Activated CD4-positive, CD25-positive, alpha-beta regulatory T cell treated with anti-CD3 and anti-CD28 coated beads, Interleukin-2, amount 50 U/mL, for 72 hours (primary cell): ENCODE measurements around the gene NCKAP5L.
"Not testable (repeated sequence)": the region's sequence is repeated elsewhere in the genome, so short reads cannot be mapped to it uniquely, and the experiment has no call there.

ENCODE experiments used
- DNase-seq: peaks from one replicate; pipeline ENCODE4 v3.0.0; 2021

NCKAP5L gene

DNA sequence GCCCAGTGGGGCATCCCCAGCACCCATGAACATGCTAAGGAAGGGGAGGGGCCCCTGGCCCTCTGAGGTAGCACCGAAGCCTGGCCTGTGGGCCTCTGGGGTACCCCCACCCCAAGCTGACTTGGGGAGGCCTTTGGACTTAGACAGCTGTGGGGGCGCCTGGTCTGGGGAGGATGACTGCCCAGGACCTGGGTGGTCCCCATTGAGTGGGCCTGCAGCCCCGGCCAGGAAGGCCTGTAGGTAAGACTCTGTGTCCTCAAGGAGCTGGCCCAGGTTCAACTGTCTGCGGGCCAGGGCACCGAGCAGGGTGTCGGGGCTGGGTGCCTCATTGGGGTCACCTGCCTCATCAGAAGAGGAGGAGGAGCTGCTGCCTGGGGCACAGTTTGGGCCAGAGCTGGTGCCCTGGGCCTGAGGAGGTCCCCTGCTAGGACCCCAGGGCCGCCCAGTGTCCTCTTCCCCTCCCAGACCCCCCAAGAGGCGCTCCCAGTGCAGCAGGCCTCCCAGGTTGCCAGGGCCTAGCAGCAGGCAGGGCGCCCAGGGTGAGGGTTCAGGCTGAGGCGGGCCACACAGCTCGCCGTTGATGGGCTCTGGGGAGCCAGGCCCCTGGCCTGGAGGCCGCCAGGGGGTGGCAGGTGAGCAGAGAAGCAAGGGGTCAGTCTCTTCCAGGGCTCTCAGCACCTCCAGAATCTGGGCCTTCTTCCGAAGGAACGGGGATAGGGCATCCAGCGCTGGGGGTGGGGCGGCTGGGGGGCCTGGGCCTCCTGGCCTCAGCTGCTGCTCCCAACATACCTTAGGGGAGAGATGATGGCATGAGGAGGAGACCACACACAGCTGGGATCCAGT lies 31.4 kb downstream of the NCKAP5L start:
- DNase-seq = no peak

DNA sequence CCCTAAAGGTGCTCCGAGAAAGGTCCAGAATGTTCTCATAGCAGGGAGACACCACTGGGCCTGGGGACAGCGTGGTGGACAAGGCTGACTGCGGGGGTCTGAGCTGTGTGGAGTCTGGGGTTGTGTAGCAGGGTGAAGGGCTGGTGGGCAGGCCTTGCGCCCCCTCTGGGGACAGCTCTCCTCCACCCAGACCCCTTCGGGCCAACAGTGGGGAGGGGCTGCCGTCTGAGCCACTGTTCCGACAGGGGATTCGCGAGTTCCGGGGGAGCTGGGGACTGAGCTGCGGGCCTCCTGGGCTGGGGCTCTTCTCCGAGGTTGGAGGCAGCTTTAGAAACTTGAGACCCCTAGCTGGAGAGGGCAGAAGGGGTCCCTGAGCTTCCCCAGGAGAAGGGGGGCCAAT lies 32.1 kb downstream of the NCKAP5L start:
- DNase-seq = no peak

DNA sequence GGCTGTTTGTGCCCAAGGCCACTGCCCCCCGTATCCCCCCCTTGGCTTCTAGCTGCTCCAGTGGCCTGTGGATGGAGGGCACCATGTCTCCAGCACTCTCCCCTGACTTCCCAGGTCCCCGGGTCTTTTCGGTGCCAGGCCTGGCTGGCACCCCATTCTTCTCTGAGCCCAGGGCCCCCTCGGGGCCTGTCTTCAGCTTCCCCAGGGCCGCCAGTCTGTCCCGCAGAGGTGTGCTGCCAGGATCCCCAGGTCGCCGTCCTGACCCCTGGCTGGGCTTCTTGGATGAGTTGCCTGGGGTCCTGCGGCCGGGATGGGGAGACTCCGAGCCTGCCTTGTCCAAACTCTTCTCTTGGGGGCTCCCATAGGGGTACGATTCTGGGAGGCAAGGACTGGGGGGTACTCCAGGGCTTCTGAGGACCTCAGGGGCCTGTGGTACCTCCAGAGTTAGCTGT lies 32.5 kb downstream of the NCKAP5L start:
- no peak for DNase-seq

DNA sequence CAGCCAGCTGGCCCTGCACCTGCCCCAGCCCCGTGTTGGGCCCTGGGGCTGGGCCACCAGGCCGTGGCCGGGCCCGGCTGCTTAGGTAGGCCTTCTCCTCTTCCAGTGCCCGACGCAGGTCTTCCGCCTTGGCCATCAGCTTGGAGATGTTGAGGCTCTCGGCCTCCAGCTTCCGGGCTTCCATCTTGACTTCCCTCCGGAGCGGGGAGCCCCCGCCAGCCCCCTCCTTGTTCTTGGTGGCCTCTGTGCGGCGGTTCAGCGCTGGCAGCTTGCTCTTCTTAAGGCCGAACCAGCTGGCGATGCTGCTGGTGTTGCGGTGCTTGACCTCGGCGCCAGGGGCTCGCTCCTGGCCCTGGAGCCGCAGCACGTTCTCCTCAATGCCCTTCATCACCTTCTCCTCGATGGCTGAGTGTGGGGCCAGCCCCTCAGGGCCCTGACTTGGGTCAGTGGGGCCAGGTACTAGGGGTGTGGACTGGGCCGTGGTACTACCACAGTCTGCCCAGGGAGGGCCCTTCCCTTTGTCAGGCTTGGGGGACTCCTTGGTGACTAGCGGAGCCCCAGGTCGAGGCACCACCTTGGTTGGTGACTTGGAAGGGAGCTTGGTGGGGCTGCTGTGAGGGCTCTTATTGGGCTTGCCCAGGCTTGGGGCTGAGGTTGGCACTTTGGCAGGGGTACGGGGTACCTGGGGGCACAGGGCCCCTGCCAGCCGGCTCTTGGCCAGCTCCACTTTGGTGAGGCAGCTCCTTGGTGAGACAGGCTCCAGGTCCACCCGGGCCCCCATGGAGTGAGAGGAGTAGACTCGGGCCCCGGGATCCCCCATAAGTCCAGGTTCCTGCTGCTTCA lies 33.2 kb downstream of the NCKAP5L start:
- DNase-seq = no peak

DNA sequence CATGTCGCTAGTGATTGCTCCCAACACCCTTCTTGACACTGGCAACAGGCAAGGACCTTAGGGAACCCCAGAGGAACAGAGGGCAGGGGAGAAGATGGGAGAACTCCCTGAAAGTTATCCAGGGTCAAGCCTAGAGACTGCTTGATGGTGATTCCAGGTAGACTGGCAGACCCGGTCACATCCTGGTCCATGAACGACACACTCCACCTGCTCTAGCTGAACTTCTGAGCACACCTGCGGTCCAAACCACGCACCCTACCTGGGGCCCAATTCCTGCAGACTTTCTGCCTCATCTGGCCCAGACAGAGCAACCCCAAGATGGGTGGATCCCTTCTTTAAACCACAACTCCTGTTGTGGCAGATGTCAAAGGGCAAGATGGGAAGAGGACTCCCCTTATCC lies 34.2 kb downstream of the NCKAP5L start:
- no peak for DNase-seq

DNA sequence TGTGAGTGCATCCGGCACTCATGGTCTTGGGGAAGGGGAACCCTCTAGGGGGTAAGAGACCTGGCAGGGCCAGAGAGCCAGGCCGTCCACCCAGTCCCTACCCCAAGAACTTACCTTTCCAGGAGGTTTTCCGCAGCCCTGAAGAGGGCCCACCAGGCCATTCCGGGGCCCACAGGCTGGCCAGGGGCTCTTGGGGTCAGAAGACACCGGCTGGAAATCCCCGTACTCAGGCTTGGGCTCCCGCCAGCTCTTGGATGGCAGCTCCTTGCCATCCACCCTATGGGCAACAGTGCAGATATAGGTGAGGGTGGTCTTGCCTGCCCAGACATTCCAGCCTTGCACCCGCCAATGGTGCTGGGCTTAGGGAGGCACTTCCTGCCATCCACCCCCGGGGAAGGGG lies 34.6 kb downstream of the NCKAP5L start:
- no peak for DNase-seq

DNA sequence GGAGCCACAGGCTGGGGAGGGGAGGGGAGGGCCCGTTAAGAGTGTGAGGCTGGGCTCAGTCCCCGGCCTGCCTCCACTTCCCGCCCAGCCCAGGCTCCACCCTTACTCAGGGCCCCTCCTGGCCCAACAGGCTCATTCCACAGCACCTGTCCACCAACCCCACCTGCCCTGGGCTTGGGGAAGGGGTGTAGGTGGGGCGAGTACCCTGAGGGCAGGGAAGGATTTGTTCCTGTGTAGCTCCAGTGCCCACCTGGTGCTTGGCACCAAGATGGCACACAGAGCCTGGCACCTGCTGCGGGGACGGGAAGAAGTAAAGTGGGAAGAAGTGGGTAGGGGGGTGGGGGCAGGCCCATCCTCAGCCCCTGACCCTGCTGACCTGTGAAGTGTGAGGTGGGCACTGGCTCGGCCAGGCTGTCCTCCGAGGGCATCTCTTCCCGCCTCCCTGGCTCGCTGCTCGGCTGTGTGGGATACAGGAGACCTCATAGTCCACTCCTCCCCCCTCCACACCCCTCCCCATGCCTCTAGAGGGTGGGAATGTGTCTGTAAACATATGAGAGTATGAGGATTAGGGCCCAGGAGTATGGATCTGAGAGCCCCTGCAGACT lies 35.1 kb downstream of the NCKAP5L start:
- DNase-seq = no peak

DNA sequence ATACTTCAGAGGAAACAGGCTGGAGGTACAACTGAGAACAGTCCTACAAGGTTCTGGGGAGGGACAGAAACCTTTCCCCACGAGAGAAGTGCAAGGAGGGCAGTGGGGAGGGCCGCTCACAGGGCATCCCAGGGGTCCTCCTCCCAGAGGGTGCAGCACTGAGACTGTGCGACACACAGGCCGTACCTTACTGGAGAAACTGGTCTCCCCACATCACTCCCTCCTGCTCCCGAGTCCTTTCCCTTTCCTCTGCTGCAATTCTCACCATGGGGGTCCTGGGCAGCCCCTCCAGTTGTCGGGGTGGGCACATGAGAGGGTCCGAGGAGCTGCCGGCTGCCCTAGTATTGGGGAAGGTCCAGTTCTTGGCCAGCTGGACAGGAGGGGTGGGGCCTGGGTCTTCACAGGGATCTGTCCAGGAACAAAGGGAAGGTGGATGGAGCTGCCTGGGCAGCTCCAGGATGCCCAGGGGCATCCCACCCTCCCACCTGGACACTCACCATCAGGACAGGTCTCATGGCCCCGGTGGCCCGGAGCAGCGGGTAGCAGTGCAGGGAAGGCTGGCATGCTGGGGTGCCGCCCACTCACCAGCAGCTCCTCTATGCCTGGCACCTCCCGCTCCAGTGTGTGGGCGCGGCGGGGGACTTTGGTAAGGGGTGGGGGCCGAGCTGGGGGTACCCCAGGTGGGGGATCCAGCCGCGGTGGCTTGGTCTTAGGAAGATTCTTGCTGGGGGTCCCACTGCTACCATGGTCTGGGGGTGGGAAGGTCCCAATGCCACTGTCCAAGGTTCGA lies 35.8 kb downstream of the NCKAP5L start:
- DNase-seq = no peak

DNA sequence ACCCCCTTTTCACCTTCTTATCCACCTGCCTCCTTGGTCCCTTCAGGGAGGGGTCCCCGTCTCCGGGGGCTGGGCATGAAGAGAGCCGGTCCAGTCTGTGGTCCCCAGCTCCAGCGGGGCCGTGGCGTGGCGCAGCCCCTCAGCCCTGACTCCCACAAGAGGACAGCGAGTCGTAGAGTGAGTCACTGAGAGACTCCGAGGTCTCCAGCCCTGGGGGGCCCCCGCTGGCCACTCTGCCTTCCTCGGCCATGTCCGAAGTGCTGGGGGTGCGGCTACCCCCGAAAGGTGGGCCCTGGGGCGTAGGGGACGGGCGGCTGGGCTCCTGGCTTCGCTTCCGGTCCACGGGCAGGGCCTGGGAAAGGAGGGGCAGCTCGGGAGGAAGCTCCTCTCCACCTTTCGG lies 36.5 kb downstream of the NCKAP5L start:
- no peak for DNase-seq

DNA sequence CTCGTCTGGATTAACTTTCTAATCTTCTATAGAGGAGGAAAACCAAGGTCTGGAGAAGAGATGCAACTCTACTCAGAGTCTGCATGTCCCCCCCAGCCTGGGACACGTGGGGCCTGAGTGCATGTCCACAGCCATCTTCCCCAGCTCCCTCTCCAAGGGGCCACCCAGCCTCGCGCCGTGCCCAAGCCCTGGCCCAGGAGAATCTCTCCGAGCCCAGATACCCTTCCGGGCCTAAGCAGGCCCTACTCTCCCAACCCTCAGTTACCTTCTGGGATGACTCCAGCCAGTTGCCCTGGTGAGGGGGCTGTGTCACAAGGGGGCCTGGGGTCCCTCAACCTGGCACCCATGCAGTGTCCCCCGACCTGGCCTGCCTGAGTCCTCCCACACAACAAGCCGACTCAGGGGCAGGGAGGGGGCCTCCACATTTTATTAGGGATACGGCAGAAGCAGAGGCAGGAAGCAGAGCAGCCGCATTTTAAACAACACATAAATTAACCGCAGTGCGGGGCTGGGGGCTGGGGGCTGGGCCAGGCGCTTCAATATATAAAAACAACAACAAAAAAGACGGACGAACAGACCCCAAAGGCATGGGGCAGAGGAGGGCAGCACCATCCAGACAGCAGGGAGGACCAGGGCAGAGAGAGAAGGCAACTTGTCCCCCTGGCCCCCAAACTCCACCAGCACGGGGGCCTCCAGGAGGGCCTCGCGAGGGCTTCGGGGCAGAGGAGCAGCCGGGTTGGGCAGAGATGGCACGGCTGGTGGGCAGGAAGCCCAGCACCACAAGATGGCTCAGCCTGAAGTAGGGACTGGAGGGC lies 37.3 kb downstream of the NCKAP5L start:
- DNase-seq = no peak

DNA sequence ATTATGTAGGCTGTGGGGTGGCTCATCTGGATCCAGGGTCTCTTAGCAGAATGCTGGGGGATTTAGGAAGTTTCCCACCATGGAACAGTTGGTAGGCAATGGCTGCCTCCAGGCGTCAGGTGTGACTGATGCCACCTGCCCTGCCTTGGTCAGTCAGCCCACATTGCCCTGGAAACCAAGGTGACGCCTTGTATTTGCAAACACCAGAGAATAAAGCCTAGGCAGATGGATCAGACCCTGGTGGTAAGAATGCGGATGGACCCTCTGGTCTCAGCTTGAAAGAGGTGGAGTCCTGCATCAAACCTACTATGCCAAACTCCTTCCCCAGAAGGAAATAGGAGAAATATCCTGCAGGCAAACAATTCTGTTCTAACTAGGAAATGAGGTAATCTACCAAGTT lies 38.2 kb downstream of the NCKAP5L start:
- no peak for DNase-seq

DNA sequence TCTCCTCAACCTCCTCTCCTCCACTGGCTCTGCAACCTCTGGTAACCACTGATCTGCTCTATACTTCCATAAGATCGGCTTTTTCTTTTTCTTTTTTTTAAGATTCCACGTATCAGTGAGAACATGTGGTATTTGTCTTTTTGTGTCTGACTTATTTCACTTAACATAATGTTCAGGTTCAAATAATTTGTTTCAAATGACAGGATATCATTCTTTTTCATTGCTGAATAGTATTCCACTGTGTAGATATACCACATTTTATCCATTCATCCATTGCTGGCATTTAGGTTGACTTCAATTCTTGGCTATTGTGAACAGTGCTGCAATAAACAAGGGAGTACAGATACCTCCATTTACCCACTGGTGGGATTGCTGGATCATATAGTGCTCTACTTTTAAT lies 40.5 kb downstream of the NCKAP5L start:
- DNase-seq = no peak

DNA sequence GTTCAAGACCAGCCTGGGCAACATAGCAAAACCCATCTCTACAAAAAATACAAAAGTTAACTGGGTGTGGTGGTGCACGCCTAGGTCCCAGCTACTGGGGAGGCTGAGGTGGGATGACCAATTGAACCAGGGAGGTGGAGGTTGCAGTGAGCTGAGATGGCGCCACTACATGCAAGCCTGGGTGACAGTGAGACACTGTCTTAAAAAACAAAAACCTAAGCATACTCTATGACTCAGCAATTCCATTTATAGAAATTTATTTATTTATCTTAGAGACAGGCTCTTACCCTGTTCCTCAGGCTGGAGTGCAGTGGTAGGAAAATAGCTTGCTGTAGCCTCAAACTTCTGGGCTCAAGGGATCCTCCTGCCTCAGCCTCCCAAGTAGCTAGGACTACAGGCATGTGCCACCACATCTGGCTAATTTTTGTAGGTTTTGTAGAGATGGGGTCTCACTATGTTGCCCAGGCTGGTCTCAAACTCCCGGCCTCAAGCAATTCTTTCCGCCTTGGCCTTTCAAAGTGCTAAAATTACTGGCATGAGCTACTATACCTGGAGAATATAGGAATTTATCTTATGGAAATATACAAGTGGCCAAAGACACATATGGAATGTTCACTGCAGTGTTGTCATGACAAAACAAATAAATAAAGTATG lies 43.3 kb downstream of the NCKAP5L start:
- DNase-seq = no peak

DNA sequence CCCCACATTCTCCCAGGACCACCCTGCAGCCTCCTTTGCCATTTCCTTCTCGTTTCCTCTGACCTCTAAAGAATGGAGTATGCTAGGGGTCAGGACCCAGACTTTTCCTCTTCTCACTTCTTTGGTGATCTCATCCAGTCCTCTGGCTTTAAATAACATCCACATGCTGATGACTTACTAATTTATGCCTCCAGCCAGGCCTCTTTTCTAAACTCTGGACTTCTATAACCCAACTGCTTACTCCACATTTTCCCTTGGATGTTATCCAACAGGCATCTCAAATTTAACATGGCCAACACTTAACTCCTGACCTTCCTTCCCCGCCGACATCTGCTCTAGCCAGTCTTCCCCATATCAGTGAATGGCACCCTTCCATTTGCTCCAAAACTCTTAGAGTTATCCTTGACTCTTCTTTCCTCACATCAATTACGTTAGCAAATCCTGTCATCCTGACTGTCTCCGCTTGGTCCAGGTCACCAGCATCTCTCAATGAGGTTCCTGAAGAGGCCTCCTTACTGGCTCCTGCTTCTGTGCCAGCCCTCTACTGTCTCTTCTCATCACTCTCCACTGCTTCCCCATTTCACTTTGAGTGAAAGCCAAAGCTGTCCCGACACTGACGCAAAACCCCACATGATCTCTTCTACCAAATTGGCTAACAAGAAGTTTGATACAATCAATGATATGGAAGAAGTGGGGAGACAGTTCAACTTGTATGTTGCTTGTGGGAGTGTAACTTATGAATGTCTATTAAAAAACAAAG lies 44.1 kb downstream of the NCKAP5L start:
- DNase-seq = no peak

DNA sequence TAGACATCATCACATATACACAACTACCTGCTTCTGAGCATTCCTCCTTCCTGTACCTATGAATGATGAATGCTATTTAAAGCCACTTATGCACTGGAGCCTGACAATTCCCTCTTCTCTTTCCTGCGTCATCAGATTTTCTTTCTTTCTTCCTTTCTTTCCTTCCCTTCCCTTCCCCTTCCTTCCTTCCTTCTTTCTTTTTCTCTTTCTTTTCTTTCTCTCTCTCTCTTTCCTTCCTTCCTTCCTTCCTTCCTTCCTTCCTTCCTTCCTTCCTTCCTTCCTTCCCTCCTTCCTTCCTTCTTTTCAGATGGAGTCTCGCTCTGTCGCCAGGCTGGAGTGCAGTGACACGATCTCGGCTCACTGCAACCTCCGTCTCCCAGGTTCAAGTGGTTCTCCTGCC lies 47.3 kb downstream of the NCKAP5L start:
- not testable (repeated sequence) for DNase-seq

DNA sequence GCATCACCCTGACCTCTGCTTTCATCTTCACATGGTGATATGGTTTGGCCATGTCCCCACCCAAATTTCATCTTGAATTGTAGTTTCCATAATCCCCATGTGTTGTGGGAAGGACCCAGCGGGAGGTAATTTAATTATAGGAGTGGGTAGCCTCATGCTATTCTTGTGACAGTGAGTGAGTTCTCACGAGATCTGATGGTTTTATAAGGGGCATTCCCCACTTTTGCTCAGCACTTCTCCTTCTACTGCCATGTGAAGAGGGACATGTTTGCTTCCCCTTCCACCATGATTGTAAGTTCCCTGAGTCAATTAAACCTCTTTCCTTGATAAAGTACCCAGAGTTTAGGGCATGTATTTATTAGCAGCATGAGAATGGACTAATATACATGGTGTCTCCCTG lies 48.6 kb downstream of the NCKAP5L start:
- DNase-seq = no peak

DNA sequence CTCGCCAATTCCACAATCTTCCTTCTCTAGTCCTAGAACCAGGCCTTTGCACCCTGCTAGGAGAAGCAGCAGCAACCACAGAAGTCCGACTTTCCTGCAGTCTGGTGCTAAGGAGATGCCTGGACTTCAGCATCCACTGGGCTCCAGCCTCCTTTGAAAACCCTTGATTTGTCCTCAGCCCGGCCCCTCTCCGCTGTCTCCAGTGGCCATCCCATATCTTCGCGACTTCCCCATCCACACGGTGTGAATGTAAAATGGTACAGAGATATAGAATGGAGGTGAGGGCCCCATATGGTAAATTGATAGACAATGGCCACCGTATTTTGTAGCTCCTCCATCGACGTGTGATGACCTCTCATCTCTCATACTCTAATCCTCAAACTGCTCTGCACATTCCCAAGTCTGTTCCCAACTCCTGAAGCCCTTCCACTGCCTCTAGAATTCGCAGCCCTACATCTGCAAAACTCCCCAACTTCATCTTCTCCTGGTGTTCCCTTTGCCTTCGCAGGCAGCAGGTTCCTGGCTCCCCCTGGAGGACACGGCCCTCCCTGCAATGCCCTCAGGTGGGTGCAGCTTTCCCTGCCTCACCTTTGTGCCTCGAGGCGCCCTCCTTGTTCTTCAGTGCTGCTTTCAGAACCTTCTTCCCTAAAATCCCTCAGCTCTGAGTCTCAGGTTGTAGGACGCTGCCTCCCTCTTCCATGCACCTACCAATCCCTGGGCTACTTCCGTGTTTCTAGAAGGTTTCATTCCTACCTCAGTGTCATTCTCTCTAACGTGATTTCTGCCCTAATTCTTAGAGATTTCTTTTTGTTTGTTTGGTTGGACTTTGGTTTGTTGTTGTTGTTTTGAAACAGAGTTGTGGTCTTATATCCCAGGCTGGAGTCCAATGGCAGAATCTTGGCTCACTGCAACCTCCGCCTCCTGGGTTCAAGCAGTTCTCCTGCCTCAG lies 50.1 kb downstream of the NCKAP5L start:
- peak; percentile 72 for DNase-seq

DNA sequence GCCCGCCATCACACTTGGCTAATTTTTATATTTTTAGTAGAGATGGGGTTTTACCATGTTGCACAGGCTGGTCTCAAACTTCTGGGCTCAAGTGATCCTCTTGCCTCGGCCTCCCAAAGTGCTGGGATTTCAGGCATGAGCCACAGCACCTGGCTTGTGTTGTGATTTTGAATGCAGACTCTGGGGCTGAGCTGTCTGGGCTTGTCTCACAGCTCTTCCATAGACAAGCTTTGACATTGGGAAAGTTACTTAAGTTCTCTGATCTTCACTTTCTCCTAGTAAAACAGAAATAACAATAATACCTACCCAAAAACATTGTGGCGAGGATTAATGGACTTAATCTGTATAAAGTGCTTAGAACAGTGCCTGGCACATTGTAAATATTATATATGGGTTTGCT lies 50.9 kb downstream of the NCKAP5L start:
- no peak for DNase-seq

DNA sequence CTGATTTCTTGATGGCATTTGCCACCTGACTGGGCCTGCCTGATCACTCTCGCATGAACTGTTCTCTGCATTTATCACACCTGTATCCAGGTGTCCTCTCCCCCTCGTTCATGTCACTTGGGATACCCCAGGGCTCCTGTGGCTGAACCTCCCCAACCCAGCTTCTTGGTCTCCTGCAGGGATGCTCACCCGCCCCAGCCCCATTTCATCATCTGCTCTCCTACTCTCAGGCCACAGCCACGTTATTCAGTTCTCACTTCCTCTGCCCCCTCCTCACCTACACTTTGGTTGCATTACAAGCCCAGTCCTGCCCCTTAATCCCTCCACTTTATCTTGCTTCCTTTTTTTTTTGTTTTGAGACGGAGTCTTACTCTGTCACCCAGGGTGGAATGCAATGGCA lies 51.4 kb downstream of the NCKAP5L start:
- DNase-seq = no peak
